ENCODE measurements around the gene PRKCA. TPM values are rescaled to one million over a fixed set of nuclear protein-coding genes. Genes with fewer than 3 reads are reported as not detected.

Gene PRKCA
- total RNA-seq, 1 donor from 2014 or later, result 29.0 TPM

DNA sequence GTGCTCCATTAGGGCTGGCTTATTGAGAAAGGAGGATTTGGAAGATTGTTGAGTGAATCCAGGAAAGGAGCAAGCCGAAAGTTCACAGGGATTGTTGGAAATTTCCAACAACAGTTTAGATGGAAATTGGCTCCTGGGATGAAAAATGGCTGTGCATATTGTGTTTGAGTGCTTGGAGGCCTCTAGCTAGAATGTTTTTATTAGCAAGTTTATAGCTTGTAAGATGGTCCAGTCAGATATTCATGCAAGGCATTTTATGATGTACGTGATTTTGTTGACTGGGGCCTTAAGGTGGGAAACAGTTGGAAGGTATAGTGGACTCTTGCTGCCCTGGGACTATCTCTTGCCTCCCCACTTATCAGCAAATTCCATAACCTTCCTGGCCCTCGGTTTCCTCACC lies 216.7 kb downstream of the PRKCA start:
- Histone ChIP-seq H3K36me3 (no peaks in the 10 kb centered on the region), H3K27ac (no peak overlapping the region), H3K9me3 (no peaks in the 10 kb centered on the region), H3K27me3 (ENCODE audit: low read depth) (no peaks in the 10 kb centered on the region), H3K4me3 (no peak overlapping the region), H3K4me1 (no peaks in the 10 kb centered on the region)
- ATAC-seq, result no peak
- TF ChIP-seq CTCF (IDR thresholded peaks at IDR 0.05), result no peak
- DNase-seq, result no peak
- intact Hi-C loops (cut with DNase I), result no loop called here

- Histone ChIP-seq H3K4me3 (no peak overlapping the region), H3K27me3 (ENCODE audit: low read depth) (no peaks in the 10 kb centered on the region), H3K9me3 (no peaks in the 10 kb centered on the region), H3K27ac (no peak overlapping the region), H3K4me1 (no peaks in the 10 kb centered on the region), H3K36me3 (no peaks in the 10 kb centered on the region)
- no peak for TF ChIP-seq CTCF (IDR thresholded peaks at IDR 0.05)
- no peak for DNase-seq
- intact Hi-C loops (cut with DNase I), result no loop called here
- ATAC-seq, result no peak
Observed at GRCh38 chr17:66520999-66521398, 218.6 kb downstream of the PRKCA start.

GRCh38 chr17:66522591-66523272 lies 220.3 kb downstream of the PRKCA start:
- ATAC-seq (no peak), DNase-seq (no peak)
- intact Hi-C loops (cut with DNase I), result no loop called here
- Histone ChIP-seq H3K4me3 (no peak overlapping the region), H3K36me3 (no peaks in the 10 kb centered on the region), H3K9me3 (no peaks in the 10 kb centered on the region), H3K27ac (no peak overlapping the region), H3K27me3 (ENCODE audit: low read depth) (no peaks in the 10 kb centered on the region), H3K4me1 (no peaks in the 10 kb centered on the region)
- no peak for TF ChIP-seq CTCF (IDR thresholded peaks at IDR 0.05)

GRCh38 chr17:66523378-66524200 lies 221.2 kb downstream of the PRKCA start:
- H3K36me3 ChIP-seq, result no peaks in the 10 kb centered on the region
- no peaks in the 10 kb centered on the region for H3K4me1 ChIP-seq
- DNase-seq, result no peak
- H3K27me3 ChIP-seq (ENCODE audit: low read depth), result no peaks in the 10 kb centered on the region
- ATAC-seq, result no peak
- TF ChIP-seq CTCF (IDR thresholded peaks at IDR 0.05), result no peak
- H3K9me3 ChIP-seq, result no peaks in the 10 kb centered on the region
- intact Hi-C loops (cut with DNase I), result no loop called here
- no peak overlapping the region for H3K27ac ChIP-seq
- no peak overlapping the region for H3K4me3 ChIP-seq

GRCh38 chr17:66524877-66525276 lies 222.5 kb downstream of the PRKCA start:
- DNase-seq, result no peak
- no peak for ATAC-seq
- no peak for TF ChIP-seq CTCF (IDR thresholded peaks at IDR 0.05)

More at GRCh38 chr17:66524877-66525276, 222.5 kb downstream of the PRKCA start:
- Histone ChIP-seq H3K4me3 (no peak overlapping the region), H3K27me3 (ENCODE audit: low read depth) (no peaks in the 10 kb centered on the region), H3K4me1 (no peaks in the 10 kb centered on the region), H3K27ac (no peak overlapping the region), H3K36me3 (no peaks in the 10 kb centered on the region), H3K9me3 (no peaks in the 10 kb centered on the region)
- intact Hi-C loops (cut with DNase I), result no loop called here
